ENCODE data around the gene FAAP20.

FAAP20 gene

GRCh38 chr1:2213576-2214505 is 19.3 kb upstream of the FAAP20 start:
- in situ Hi-C loops (cut with MboI; ENCODE audit: low pct_unique_long_range_greater_than_20kb, low sequenced_read_pairs), result no loop called here
- DNase-seq, result no peak

DNA sequence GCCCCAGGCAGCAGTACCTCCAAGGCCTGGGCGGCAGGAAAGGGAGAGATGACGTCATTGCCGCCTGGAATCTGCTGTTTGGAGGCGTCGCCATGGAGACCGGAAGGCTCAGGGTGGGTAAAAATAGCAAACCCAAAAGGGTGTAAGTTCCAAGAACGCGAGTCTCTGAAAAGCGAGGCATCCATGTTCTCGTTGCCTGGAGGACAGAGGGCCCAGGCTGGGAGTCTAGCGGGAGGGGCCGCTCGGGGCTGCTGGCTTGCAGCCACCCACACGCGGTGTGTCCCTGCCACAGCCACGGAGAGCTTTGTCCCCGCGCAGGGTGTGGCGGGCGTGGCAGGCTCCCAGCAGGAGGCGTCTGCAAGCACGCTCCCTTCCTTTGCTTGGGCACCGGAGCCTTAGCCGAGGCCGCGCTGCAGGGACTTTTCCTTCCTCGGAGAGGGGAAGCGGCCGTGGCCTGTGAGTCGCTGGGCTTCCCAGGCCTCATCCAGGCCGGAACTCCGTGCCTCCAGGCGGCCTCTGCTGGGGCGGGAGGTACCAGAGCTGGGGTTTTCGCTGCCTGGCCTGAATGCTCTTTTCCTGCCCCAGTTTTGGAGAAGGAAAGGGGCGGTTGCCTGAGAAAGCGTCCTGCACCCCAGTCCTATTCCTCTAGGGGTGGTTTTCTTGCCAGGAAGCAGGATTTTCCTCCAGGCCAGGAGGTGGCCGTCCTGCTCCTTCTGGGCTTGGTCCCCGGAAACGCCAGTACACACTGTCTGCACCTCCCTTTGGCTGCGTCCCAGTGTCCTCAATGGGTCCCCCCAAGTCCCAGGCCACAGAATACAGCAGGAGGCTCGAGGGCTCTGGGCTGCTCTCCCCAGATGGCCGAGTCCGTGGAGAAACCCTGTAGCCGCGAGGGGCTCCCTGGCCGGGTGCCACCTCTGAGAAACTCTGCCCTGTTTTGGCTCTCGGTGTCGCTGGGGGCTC is 18.2 kb upstream of the FAAP20 start:
- DNase-seq, result peak; percentile 95
- in situ Hi-C loops (cut with MboI; ENCODE audit: low pct_unique_long_range_greater_than_20kb, low sequenced_read_pairs), result no loop called here

DNA sequence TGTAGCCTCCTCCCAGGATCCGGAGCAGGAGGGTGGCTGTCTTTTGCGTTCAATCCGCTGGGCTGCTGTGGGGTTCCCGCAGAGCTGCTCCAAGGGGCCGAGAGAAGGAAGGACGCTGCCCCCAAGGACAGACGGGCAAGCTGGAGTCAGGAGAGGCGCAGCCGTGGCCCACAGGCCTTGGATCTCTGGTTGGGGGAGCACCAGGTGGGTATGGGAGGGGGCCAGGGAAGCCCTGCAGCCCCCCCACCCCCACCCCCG is 17.6 kb upstream of the FAAP20 start:
- no peak for DNase-seq
- in situ Hi-C loops (cut with MboI; ENCODE audit: low pct_unique_long_range_greater_than_20kb, low sequenced_read_pairs), result no loop called here

DNA sequence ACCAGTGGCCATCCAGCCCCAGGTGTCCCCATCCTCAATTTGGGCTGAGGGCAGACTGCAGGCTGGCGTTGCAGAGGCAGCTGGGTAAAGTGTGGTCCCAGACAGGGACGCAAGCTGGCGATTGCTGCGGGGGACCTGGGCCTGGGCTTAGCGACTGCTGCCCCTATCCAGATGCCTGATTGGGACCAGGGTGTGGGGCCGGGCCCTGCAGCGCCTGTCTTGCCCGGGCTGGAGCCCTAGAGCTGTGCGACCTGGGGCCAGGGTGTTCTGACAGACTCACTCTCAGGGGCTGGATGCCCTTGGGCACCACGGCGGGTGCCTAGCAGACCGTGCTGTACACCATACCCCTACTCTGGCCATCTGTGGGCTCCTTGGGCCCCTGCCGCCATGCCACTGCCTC is 16.2 kb upstream of the FAAP20 start:
- no peak for DNase-seq
- in situ Hi-C loops (cut with MboI; ENCODE audit: low pct_unique_long_range_greater_than_20kb, low sequenced_read_pairs), result no loop called here

DNA sequence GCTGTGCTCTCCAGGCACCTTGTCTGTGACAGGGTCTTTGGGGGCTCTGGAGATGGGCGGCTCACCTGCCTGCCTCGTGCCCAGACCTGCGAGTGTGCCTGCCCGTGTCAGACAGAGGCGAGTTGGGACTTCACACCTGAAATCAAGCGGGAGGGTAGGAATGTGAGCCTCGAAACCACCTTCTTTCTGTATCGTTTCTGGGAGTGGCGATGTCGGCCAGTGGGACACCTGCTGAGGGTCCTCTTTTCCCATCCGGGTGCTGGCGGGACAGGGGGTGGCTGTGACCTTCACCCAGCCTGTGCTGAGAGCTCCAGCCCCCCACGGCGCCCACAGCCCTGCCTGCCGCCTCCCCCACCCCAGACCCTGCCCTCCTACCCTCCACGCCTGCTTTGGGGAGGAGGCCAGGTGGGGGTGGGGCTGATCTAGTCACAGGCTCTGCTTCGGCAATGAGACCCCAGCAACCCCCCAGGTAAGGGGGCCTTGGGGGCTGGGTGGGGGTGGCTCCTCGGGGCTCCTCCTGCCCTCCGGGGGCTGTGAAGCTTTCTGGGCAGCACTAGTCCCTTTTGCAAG is 15.6 kb upstream of the FAAP20 start:
- in situ Hi-C loops (cut with MboI; ENCODE audit: low pct_unique_long_range_greater_than_20kb, low sequenced_read_pairs), result no loop called here
- no peak for DNase-seq

DNA sequence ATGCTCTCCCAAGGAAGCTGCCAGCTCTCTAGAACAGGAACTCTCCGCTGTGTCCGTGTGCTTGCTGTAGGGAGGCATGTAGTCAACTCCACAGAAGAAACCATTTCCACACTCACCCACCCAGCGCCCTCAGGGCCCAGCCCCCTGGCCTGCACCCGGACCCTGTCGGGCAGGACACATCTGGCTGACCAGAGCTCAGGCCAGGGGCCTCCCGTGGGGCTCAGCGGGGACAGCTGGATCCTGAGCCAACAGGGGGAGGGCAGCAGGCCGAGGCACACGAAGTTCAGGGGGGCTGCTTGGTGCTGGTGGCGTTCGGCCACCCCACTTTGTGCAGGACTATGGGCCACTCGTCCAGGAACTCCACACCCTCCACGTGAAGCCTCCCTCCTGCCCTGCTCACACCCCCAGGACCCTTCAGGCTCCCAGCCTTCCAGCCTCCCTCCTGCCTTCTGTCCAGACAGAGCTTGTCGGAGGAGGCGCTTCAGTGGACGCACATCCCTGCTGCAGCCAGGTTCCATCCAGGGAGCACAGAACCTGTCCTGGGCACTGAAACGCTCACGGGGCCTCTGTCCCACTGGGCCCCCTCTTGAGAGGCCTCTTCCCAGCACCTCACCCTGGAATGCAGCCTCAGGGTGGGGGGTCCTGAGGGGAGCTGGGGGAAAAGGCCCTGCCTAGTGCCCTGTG is 15.0 kb upstream of the FAAP20 start:
- in situ Hi-C loops (cut with MboI; ENCODE audit: low pct_unique_long_range_greater_than_20kb, low sequenced_read_pairs), result no loop called here
- no peak for DNase-seq

GRCh38 chr1:2208309-2209239 is 14.0 kb upstream of the FAAP20 start:
- in situ Hi-C loops (cut with MboI; ENCODE audit: low pct_unique_long_range_greater_than_20kb, low sequenced_read_pairs), result no loop called here
- peak; percentile 19 for DNase-seq

GRCh38 chr1:2206813-2207487 is 12.4 kb upstream of the FAAP20 start:
- in situ Hi-C loops (cut with MboI; ENCODE audit: low pct_unique_long_range_greater_than_20kb, low sequenced_read_pairs), result no loop called here

DNA sequence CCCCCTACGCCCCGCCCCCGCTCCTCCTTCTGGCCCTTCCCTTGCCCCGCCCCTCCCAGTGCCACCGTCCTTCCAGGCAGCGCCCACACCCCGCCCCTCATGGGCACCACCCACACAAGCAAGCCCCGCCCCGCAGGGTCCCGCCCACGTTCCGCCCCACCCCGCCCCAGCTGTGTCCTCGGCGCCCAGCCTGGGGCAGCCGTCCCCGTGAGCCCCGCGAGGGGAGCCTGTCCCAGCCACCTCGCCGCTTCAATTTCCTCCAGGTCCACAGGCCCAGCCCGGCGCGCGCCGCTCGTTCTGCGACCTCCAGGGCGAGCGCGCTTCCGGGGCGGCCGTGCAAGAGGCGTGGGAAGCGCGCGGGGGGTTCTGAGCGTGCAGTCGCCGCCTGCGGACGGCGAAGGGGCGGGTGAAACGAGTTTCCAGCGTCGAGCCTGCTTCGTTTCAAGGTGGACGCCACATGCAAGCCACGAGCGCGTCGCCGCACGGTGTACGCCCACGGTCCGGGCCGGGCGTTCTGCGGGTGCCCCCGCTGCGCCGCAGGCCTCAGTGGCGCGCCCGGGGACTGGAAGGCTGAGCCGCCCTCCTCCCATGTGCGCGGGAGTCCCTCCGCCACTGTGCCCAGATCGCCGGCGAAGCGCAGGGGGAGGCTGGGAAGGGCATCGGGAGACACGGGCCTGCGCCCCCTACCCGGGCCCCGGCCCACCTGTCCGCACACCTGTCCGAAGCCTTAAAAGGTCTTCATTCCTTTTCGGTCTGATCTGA is 10.8 kb upstream of the FAAP20 start:
- peak; percentile 25 for DNase-seq
- in situ Hi-C loops (cut with MboI; ENCODE audit: low pct_unique_long_range_greater_than_20kb, low sequenced_read_pairs), result no loop called here

More at GRCh38 chr1:2206813-2207487, 12.4 kb upstream of the FAAP20 start:
- DNase-seq, result no peak

GRCh38 chr1:2204415-2205190 is 10.0 kb upstream of the FAAP20 start:
- in situ Hi-C loops (cut with MboI; ENCODE audit: low pct_unique_long_range_greater_than_20kb, low sequenced_read_pairs), result no loop called here
- peak; percentile 61 for DNase-seq

DNA sequence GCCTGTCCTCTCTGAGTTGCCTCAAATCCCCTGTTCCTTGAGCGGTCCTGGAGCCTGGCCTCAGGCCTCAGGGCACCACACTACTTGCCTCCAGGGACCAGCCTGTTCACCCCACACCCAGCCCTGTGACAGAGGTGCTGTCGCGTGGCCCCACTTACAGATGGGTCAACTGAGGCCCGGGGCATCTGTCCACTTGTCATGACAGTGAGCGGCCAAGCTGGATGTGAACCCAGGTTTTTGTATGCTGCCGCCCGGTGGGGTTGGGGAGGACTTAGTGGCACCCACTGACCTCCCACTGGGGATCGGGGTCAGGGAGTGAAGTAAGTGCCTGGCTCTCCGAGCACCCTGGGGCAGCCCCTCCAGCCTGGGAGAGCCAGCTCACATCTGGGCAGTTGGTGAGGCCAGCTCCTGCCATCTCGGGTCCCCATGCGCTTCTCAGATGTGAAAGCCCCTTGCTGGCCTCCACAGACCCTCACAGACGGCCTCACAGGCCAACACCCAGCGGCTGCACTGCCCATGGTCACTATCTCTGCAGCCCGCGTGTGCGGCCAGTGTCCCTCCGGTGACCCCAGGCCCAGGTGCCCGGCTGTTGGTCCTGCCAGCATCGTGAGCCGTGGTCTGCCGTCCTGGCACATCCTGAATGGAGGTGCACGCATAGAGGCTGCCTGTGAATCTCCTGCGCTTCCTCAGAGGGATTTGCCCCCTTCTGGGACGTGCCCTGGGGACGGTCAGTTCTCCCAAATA is 9.3 kb upstream of the FAAP20 start:
- in situ Hi-C loops (cut with MboI; ENCODE audit: low pct_unique_long_range_greater_than_20kb, low sequenced_read_pairs), result no loop called here
- no peak for DNase-seq

DNA sequence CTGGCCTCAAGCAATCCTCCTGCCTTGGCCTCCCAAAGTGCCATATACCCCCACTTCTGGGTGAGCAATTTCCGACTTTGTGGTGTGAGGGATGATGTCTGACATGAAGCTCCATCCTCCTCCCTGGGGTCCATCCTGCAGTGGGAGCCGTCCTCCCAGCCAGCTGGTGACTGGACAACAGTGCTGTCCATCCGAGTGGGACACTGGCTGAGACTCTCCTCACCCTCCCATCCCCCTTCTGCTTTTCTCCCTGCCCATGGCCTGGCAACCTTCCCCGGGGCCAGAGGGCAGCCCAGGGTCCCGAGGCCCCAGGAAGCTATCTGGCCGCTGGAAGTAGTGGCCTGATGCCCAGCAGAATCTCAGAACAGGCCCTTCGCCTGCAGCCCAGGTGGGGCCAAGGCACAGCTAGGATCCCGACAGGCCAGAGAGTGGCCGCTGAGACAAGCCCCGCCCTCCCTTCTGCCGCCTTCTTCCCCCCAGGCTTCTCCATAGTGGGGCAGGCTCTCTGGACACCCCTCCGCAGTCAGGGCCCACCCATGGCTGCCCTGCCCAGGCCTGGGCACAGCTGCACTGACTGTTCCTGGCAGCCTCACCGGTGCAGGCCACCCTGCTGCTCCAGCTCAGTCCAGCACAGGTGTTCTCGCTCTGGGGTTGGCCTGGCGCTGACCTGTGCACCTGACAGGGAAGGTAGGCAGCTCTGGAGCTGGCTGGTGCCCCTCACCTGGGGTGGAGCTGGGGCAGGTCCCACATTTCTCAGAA is 8.4 kb upstream of the FAAP20 start:
- no peak for DNase-seq
- in situ Hi-C loops (cut with MboI; ENCODE audit: low pct_unique_long_range_greater_than_20kb, low sequenced_read_pairs), result no loop called here

DNA sequence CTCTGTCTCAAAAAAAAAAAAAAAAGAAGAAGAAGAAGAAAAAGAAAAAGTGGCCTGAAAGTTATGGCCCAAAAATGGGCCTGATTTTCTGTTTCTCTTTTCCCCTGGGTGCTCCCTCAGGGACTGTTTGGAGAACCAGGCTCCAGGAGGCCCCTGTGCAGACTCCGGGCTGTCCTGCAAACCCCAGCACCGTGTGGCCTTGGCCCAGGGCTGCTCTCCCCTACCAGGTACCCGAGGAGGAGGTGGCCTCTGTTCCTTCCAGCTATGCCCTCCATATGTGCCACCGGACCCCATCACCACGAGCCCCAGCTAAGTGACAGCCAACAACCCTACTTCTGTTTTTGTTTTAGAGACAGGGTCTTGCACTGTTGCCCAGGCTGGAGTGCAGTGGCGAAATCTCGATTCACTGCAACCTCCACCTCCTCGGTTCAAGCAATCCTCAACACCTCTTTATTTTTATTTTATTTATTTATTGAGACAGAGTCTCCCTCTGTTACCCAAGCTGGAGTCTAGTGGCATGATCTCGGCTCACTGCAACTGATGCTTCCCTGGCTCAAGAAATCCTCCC is 7.5 kb upstream of the FAAP20 start:
- no peak for DNase-seq
- in situ Hi-C loops (cut with MboI; ENCODE audit: low pct_unique_long_range_greater_than_20kb, low sequenced_read_pairs), result no loop called here

DNA sequence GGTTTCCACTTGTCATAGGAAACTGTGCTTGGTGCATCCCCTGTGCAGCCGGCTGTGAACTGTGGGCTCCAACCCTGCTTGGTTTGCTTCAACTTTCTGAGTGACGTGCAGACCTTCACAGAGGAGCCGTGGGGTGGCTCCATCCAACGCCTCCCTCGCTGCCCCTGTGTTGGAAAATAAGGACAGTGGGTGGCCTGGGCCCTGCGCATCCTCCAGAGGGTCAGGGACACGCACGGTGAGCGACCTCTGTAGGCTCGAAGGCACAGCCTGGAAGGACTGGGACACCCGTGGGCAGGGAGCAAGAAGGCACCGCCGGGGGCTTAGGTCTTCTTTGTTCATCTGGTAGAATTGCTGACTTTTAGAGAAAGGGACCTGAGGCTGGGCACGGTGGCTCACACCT is 6.5 kb upstream of the FAAP20 start:
- in situ Hi-C loops (cut with MboI; ENCODE audit: low pct_unique_long_range_greater_than_20kb, low sequenced_read_pairs), result no loop called here
- no peak for DNase-seq

All from KBM-7 (cell line).